ENCODE measurements around the gene TMEM38A.

TMEM38A gene

GRCh38 chr19:16618248-16618647 lies 42.7 kb upstream of the TMEM38A start:
- no peaks in the 10 kb centered on the region for H3K9me3 ChIP-seq
- no peak for DNase-seq
- intact Hi-C loops (cut with DNase I; ENCODE audit: low total_unique reads) = no loop called here
- no peak overlapping the region for H3K27ac ChIP-seq
- H3K36me3 ChIP-seq = no peaks in the 10 kb centered on the region
- TF ChIP-seq CTCF (IDR thresholded peaks at IDR 0.05) = no peak
- H3K4me1 ChIP-seq = peaks cover 0 to 49% (median 28%) of the 10 kb centered on the region in 4 donors
- H3K4me3 ChIP-seq = no peak overlapping the region
- H3K27me3 ChIP-seq = no peaks in the 10 kb centered on the region

GRCh38 chr19:16619457-16619856 lies 41.5 kb upstream of the TMEM38A start:
- DNase-seq = no peak
- H3K4me1 ChIP-seq = peaks cover 0 to 49% (median 24%) of the 10 kb centered on the region in 4 donors
- H3K27me3 ChIP-seq = no peaks in the 10 kb centered on the region
- no peak for TF ChIP-seq CTCF (IDR thresholded peaks at IDR 0.05)
- H3K9me3 ChIP-seq = no peaks in the 10 kb centered on the region
- no peak overlapping the region for H3K27ac ChIP-seq
- H3K36me3 ChIP-seq = peaks cover 0 to 6% (median 4%) of the 10 kb centered on the region in 3 donors
- H3K4me3 ChIP-seq = no peak overlapping the region
- intact Hi-C loops (cut with DNase I; ENCODE audit: low total_unique reads) = no loop called here

GRCh38 chr19:16620018-16620417 lies 40.9 kb upstream of the TMEM38A start:
- peaks cover 0 to 10% (median 4%) of the 10 kb centered on the region in 3 donors for H3K36me3 ChIP-seq
- intact Hi-C loops (cut with DNase I; ENCODE audit: low total_unique reads) = no loop called here
- DNase-seq = no peak
- peaks cover 0 to 49% (median 23%) of the 10 kb centered on the region in 4 donors for H3K4me1 ChIP-seq
- no peak overlapping the region for H3K4me3 ChIP-seq
- H3K27ac ChIP-seq = peak overlapping the region in 1 of 2 donors; percentile 1
- no peaks in the 10 kb centered on the region for H3K9me3 ChIP-seq
- TF ChIP-seq CTCF (IDR thresholded peaks at IDR 0.05) = no peak
- no peaks in the 10 kb centered on the region for H3K27me3 ChIP-seq

- DNase-seq = no peak
- Histone ChIP-seq H3K9me3 (no peaks in the 10 kb centered on the region), H3K4me1 (peaks cover 0 to 46% (median 26%) of the 10 kb centered on the region in 4 donors), H3K27ac (no peak overlapping the region), H3K36me3 (peaks cover 0 to 10% (median 4%) of the 10 kb centered on the region in 3 donors), H3K4me3 (no peak overlapping the region), H3K27me3 (no peaks in the 10 kb centered on the region)
- no peak for TF ChIP-seq CTCF (IDR thresholded peaks at IDR 0.05)
- intact Hi-C loops (cut with DNase I; ENCODE audit: low total_unique reads) = no loop called here
These were observed 40.4 kb upstream of the TMEM38A start for GRCh38 chr19:16620584-16620983.

GRCh38 chr19:16621165-16621800 lies 39.7 kb upstream of the TMEM38A start:
- no peak for DNase-seq
- Histone ChIP-seq H3K4me3 (no peak overlapping the region), H3K27me3 (no peaks in the 10 kb centered on the region), H3K36me3 (peaks cover 0 to 10% (median 4%) of the 10 kb centered on the region in 3 donors), H3K27ac (no peak overlapping the region), H3K4me1 (peaks cover 0 to 50% (median 33%) of the 10 kb centered on the region in 4 donors), H3K9me3 (no peaks in the 10 kb centered on the region)
- TF ChIP-seq CTCF (IDR thresholded peaks at IDR 0.05) = no peak
- intact Hi-C loops (cut with DNase I; ENCODE audit: low total_unique reads) = no loop called here

Measured in tibial artery (tissue), 4 donors.